Measurements from ENCODE around the gene ESYT2. TPM values are rescaled to one million over a fixed set of nuclear protein-coding genes. Genes with fewer than 3 reads are reported as not detected.

Gene ESYT2
- total RNA-seq, 1 donor from 2014 or later, result 53.1 TPM

DNA sequence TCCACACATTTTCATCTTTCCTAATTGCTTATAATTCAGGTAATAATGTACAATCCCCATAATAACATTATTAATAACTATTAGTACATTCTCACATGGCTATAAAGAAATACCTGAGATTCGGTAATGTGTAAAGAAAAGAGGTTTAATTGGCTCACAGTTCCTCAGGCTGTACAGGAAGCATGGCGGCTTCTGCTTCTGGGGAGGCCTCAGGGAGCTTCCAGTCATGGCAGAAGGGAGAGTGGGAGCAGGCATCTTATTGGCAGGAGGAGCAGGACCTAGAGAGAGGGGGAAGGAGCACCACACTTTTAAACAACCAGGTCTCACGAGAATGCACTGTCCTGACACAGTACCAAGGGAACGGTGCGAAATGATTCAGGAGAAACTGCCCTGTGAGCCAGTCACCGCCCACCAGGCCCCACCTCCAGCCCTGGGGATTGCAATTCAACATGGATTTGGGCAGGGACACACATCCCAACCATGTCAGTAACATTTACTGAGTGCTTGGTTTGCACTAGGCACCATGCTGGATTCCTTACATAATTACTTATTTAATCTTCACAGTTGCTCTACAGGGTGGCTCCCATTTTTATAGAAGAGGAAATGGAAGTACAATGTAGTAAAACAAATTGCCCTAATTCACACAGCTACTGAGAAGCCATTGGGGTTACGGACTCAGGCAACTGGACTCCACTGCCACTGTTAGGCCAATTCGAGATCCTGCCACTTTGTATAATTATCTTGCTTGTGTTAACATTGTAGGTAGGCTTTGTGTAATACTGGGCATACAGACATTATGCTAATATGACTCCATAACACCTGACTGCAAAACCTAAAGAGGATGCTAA is 8.7 kb upstream of the ESYT2 start:
- TF ChIP-seq, protein P1, sequence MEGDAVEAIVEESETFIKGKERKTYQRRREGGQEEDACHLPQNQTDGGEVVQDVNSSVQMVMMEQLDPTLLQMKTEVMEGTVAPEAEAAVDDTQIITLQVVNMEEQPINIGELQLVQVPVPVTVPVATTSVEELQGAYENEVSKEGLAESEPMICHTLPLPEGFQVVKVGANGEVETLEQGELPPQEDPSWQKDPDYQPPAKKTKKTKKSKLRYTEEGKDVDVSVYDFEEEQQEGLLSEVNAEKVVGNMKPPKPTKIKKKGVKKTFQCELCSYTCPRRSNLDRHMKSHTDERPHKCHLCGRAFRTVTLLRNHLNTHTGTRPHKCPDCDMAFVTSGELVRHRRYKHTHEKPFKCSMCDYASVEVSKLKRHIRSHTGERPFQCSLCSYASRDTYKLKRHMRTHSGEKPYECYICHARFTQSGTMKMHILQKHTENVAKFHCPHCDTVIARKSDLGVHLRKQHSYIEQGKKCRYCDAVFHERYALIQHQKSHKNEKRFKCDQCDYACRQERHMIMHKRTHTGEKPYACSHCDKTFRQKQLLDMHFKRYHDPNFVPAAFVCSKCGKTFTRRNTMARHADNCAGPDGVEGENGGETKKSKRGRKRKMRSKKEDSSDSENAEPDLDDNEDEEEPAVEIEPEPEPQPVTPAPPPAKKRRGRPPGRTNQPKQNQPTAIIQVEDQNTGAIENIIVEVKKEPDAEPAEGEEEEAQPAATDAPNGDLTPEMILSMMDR (IDR thresholded peaks at IDR 0.05; ENCODE audit: insufficient read depth, low read length, poor library complexity, severe bottlenecking), result no peak

DNA sequence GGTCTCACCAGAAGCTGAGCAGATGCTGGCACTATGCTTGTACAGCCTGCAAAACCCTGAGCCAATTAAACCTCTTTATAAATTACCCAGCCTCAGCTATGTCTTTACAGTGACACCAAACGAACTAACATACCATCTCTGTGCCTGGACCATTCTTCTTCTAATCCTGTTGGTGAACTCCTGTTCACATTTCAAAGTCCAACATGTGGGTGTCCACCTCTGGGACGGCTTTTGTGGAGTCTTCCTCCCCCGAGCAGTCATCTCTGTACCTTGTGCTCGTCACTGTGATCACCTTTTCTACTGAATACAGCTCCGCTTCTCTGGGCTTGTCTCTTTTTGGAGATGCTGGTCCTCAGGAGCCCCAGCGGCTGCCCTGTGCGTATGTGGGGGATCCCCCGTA is 7.4 kb upstream of the ESYT2 start:
- no peak for DNase-seq (ENCODE audit: low read depth)
- H3K36me3 ChIP-seq (ENCODE audit: control insufficient read depth, insufficient read depth, low read length), result no peaks in the 10 kb centered on the region
- H3K4me3 ChIP-seq (ENCODE audit: low read depth, low read length), result no peak overlapping the region
- H3K27me3 ChIP-seq (ENCODE audit: control insufficient read depth, insufficient read depth, low read length), result no peaks in the 10 kb centered on the region
- TF ChIP-seq, protein P1 (IDR thresholded peaks at IDR 0.05; ENCODE audit: insufficient read depth, low read length, poor library complexity, severe bottlenecking), result no peak

More for the DNA sequence above, 8.7 kb upstream of the ESYT2 start:
- Histone ChIP-seq H3K4me3 (ENCODE audit: low read depth, low read length) (no peak overlapping the region), H3K36me3 (ENCODE audit: control insufficient read depth, insufficient read depth, low read length) (no peaks in the 10 kb centered on the region), H3K27me3 (ENCODE audit: control insufficient read depth, insufficient read depth, low read length) (no peaks in the 10 kb centered on the region)
- no peak for DNase-seq (ENCODE audit: low read depth)

DNA sequence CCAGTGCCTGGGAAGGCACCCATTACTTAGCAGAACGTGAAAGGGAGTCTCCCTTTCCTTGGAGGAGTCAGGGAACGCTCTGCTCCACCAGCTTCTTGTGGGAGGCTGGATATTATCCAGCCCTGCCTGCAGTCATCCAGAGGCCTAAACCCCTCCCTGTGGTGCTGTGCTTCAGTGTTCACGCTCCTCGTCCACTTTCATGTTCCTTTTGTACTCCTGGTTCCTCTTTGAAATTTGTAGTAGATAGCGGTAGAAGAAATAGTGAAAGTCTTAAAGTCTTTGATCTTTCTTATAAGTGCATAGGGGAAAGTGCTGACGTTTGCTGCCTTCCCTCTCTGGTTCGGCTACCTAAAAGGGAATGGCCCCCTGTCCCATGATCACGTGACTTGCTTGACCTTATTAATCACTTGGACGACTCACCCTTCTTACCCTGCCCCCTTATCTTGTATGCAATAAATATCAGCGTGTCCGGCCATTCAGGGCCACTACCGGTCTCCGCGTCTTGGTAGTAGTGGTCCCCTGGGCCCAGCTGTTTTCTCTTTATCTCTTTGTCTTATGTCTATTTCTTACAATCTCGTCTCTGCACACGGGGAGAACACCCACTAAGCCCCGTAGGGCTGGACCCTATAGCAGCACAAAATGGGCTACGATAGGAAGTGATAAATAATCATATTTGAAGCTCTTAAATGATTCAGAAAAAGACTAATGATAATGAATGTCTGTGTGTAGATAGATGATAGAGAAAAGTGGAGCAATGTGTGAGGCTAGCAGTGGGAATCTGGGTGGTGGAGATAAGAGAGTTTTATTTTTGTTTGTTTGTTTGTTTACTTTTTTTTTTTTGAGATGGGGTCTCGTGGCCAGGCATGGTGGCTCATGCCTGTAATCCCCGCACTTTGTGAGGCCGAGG is 5.8 kb upstream of the ESYT2 start:
- TF ChIP-seq, protein P1 (IDR thresholded peaks at IDR 0.05; ENCODE audit: insufficient read depth, low read length, poor library complexity, severe bottlenecking), result no peak
- Histone ChIP-seq H3K27me3 (ENCODE audit: control insufficient read depth, insufficient read depth, low read length) (no peaks in the 10 kb centered on the region), H3K36me3 (ENCODE audit: control insufficient read depth, insufficient read depth, low read length) (no peaks in the 10 kb centered on the region), H3K4me3 (ENCODE audit: low read depth, low read length) (no peak overlapping the region)
- no peak for DNase-seq (ENCODE audit: low read depth)

DNA sequence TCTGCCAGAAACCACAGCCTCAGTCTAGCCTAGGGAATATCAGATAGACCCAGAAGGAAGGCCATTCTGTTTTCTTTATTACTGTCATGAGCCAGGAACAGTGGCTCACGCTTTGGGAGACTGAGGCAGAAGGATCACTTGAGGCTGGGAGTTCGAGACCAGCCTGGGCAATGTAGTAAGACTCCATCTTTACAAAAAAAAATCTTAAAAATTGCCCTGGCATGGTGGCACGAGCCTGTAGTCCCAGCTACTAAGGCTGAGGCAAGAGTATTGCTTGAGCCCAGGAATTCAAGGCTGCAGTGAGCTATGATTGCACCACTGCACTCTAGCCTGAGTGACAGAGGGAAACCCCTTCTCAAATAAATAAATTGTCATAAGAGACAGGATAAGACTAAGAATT is 3.7 kb upstream of the ESYT2 start:
- H3K36me3 ChIP-seq (ENCODE audit: control insufficient read depth, insufficient read depth, low read length), result no peaks in the 10 kb centered on the region
- no peak for DNase-seq (ENCODE audit: low read depth)
- no peaks in the 10 kb centered on the region for H3K27me3 ChIP-seq (ENCODE audit: control insufficient read depth, insufficient read depth, low read length)
- TF ChIP-seq, protein P1 (IDR thresholded peaks at IDR 0.05; ENCODE audit: insufficient read depth, low read length, poor library complexity, severe bottlenecking), result no peak
- no peak overlapping the region for H3K4me3 ChIP-seq (ENCODE audit: low read depth, low read length)

DNA sequence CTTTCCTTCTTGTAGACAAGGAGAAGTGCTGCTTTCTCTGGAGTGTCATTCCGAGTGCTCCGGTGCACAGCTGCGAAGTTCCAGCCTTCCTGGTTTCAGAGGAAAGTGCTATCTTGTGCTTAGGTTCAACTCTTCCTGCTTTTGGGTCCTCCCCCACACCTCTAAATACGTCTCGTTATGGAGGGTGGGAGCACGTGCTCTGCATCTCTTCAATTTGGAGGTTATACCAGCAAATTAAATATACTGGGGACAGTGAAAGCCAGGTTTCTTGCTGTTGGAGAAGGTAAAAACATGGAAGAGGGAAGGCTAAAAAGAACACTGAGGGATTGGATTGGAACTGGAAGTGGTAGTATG is 2.4 kb upstream of the ESYT2 start:
- no peak overlapping the region for H3K4me3 ChIP-seq (ENCODE audit: low read depth, low read length)
- no peaks in the 10 kb centered on the region for H3K27me3 ChIP-seq (ENCODE audit: control insufficient read depth, insufficient read depth, low read length)
- TF ChIP-seq, protein P1 (IDR thresholded peaks at IDR 0.05; ENCODE audit: insufficient read depth, low read length, poor library complexity, severe bottlenecking), result no peak
- no peaks in the 10 kb centered on the region for H3K36me3 ChIP-seq (ENCODE audit: control insufficient read depth, insufficient read depth, low read length)
- no peak for DNase-seq (ENCODE audit: low read depth)
